ENCODE results near the gene ZBTB40.

DNA sequence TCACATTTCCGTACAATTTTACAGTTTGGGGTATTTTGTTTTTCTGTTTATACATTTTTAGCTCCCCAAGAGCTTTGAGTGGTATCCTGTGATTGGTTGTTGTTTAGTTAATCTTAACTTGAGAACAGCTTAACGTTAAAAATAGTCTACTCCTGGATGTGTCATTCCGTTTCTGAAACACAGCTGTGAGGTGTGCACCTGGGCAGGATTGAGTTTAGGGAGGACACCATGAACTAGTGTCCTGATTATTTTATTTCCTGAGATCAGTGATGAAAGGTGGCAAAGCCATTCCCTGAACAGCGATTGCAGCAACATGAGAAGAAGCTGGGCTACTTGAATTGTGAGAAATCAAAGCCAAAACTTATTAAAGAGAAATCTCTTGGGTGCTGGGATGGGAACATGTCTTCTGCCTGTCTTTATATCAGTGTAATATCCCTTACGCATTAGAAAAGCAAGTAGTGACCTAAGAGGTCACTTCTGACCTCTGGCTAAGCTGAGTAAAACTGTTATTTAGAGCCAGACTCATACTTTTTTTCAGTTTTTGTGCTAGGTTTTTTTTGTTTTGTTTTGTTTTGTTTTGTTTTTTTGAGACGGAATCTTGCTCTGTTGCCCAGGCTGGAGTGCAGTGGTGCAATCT, 43.4 kb downstream of the ZBTB40 start:
- no peak for TF ChIP-seq CTCF (tag by site-specific recombination; IDR thresholded peaks at IDR 0.05)
- TF ChIP-seq SP3 (tag by site-specific recombination; IDR thresholded peaks at IDR 0.05), result no peak
